LNCaP clone FGC (cell line): Measurements from ENCODE around the gene RPS14.

Source experiments
- DNase-seq: peaks from one replicate; pipeline ENCODE4 v3.0.0-alpha.2; 2011; ENCODE audit warnings: low read depth
- H3K4me3 ChIP-seq: 2 replicates; pipeline ENCODE4 v1.5.1; 2011; ENCODE audit warnings: mild to moderate bottlenecking, low read depth, low read length, control low read depth
- TF ChIP-seq, protein P1 (sequence below): IDR thresholded peaks from 2 replicates; pipeline ENCODE4 v1.5.1; 2012; ENCODE audit warnings: mild to moderate bottlenecking; ENCODE audit not compliant: control insufficient read depth, insufficient read depth; ENCODE audit errors: extremely low read depth

Gene RPS14

DNA sequence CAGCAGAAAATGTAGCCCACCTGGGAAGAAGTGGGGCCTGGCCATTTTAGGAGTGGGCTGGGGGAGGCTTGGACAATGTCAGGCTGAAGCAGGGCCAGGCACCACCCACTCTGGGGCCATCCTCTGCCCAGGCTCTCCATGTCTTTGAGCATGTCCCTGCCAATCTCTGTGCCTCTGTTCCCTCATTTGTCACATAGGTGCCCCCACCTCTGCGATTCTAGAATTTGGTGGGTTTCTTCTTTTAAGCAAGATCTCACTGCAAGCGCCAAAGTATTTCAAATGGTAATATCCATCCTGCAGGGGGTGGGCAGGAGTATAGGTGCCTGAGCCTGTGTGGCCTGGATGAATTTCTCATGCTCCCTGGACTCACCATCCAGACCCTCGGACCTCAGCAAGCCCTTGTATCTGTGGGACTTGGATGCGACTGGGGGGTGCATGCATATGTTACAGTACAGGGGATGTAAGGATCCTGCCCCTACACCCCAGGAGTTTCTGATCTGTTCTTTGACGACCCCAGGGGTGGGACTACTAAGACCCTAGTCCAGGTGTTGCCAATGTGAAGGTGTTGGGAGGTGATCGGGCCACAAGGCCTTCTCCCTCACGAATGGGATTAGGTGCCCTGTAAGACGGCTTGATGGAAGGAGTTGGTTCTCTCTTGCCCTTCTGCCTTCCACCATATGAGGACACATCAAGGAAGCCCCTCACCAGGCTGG is 41.2 kb downstream of the RPS14 start:
- H3K4me3 ChIP-seq = no peak overlapping the region
- TF ChIP-seq, protein P1, sequence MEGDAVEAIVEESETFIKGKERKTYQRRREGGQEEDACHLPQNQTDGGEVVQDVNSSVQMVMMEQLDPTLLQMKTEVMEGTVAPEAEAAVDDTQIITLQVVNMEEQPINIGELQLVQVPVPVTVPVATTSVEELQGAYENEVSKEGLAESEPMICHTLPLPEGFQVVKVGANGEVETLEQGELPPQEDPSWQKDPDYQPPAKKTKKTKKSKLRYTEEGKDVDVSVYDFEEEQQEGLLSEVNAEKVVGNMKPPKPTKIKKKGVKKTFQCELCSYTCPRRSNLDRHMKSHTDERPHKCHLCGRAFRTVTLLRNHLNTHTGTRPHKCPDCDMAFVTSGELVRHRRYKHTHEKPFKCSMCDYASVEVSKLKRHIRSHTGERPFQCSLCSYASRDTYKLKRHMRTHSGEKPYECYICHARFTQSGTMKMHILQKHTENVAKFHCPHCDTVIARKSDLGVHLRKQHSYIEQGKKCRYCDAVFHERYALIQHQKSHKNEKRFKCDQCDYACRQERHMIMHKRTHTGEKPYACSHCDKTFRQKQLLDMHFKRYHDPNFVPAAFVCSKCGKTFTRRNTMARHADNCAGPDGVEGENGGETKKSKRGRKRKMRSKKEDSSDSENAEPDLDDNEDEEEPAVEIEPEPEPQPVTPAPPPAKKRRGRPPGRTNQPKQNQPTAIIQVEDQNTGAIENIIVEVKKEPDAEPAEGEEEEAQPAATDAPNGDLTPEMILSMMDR = no peak
- no peak for DNase-seq

DNA sequence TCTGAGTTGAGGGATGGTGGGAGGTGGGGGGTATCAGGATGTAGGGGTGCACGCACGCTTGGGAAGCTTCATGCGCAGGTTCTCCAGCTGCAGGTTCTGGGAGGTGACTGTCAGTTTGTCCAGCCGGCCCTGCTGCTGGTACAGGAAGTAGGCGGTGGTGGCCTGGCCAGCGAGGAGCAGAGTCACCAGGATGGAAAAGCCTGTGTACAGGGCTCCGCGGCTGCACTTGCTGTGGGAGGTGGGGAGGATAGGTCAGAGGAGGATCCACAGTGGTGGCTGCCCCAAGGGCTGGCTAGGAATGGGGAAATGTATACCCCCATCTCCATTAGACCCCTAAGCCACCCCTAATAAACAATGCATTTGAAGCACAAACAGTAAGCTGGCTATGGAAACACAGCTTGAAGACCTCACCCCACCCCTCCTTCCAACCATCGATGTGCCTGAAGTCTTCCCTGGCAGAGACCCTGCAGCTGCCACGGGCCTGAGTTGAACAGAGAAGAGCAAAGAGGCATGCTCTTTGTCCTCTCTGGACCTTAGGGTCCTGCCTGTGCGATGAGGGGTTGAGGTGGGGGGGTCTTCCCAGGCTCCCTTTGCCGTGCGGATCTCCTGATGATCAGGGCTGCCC is 42.3 kb downstream of the RPS14 start:
- TF ChIP-seq, protein P1 = no peak
- H3K4me3 ChIP-seq = no peak overlapping the region
- no peak for DNase-seq

DNA sequence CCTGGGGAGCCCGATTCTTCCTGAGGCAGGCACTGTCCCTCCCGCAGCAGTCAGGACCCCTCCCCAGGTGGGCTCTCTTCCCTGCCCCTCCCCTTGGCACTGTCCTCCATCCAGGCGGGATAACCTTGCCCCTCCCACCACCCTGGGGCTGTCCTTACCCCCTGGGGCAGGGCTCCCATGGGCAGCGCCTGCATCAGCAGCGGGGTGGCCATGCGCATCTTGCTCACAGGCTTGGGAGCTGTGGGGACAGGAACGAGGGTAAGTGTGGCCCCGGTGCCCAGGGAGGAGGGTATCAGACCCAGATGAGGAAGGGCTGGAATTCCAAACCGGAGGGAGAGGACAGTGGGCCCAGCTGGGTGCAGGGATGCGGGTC is 42.8 kb downstream of the RPS14 start:
- DNase-seq = no peak
- TF ChIP-seq, protein P1 = no peak
- no peak overlapping the region for H3K4me3 ChIP-seq

DNA sequence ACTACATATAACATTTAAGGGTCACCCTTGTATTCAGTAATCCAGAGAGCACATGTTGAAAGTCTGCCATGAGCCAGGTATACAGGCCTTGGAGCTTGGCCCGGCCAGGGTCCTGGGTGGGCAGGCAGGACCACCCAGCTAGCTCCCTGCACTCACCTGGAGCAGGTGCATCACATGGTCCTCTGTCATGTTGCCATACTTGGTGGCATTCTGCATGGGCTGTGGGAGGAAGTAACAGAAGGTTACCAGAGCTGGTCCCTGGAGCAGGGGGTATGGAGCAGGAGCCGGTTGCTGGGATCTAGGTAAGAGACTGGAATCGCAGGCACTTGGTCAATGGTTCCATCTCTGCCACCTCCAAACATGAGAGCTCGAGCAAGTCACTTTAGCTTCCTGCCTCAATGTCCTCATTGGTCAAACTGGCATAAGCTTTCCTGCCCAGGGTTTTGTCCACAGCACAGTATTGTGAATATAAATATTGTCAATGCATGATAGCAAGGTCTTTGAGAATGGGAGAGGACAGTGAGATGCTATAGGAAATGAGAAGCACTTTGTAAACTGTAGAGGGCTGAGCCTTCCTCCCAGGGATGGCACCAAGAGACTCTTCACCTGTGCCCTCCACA is 43.3 kb downstream of the RPS14 start:
- H3K4me3 ChIP-seq = no peak overlapping the region
- TF ChIP-seq, protein P1 = no peak
- no peak for DNase-seq

DNA sequence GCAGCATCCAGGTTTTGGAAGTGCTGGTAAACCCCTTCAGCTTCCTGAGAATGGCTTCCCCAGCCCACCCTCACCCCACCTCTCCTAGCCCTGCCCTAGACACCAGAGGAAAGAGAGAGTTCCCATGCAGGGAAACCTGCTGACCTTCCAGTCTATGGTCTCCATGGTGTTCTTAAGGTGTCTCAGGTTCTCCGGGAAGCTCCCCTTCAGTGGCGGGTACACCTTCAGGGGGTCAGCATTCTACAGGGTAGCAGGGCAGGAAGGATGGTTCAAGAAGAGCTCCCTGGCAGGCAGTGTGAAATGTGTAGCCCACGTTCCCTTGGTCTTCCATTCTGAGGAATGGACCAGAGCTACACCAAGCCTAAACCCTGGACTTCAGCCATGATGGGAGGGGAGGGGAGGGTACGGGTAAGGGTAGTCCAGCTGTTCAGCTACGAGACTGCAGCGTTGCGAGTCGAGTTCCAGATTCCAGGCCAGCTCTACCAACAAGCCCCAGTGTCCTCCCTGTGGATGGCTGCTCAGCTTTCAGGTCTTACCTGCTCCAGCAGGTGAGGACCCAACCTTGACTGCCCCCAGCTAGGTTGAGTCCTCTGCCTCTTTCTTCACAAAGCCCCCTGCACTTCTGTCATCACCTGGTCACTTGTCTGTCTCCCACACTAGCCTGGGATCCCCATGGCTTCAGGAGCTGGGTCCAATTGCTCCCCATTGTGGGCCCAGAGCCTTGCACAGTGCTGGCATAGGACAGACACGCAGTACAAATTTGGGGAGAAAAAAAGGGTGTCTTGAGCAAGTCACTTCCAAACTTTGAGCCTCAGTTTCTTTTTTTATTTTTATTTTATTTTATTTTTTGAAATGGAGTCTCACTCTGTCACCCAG is 44.4 kb downstream of the RPS14 start:
- H3K4me3 ChIP-seq = no peak overlapping the region
- TF ChIP-seq, protein P1 = no peak
- DNase-seq = no peak

- TF ChIP-seq, protein P1 = no peak
- no peak for DNase-seq
- H3K4me3 ChIP-seq = no peak overlapping the region
Measured at GRCh38 chr5:150404535-150404934, 45.0 kb downstream of the RPS14 start.
